Activated CD4-positive, CD25-positive, alpha-beta regulatory T cell treated with anti-CD3 and anti-CD28 coated beads, Interleukin-2, amount 50 U/mL, for 16 hours (primary cell): Measurements from ENCODE around the gene FBXL17.
"Not testable (repeated sequence)": the region's sequence is repeated elsewhere in the genome, so short reads cannot be mapped to it uniquely, and the experiment has no call there.

Experiments used
- DNase-seq: peaks from one replicate; pipeline ENCODE4 v3.0.0-alpha.2; 2020; ENCODE audit warnings: low read depth, low spot score

The FBXL17 gene

DNA sequence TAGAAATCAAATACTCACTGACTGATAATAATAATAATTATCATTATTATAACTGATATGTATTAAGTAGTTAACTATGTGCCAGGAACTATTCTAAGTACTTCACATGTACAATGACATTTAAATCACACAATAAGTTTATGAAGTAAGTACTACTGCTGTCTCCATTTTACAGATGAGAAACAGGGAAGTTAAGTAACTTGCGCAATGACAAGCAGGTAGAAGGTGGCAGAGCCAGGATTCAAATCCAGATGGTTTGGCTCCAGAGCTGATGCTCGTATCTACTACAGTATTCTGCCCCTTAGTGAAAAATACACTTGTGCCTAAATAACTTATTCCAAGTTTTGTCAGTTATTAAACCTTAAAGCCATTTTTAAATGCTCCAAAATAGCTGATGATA lies 217.3 kb downstream of the FBXL17 start:
- no peak for DNase-seq

DNA sequence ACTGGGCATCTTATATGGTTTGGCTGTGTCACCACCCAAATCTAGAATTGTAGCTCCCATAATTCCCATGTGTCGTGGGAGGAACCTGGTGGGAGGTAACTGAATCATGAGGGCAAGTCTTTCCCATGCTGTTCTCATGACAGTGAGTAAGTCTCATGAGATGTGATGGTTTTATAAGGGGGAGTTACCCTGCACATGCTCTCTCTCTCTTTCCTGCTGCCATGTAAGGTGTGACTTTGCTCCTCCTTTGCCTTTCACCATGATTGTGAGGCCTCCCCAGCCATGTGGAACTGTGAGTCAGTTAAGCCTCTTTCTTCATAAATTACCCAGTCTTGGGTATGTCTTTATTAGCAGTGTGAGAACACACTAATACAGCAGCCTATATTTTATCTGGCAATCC lies 229.0 kb downstream of the FBXL17 start:
- DNase-seq = not testable (repeated sequence)

DNA sequence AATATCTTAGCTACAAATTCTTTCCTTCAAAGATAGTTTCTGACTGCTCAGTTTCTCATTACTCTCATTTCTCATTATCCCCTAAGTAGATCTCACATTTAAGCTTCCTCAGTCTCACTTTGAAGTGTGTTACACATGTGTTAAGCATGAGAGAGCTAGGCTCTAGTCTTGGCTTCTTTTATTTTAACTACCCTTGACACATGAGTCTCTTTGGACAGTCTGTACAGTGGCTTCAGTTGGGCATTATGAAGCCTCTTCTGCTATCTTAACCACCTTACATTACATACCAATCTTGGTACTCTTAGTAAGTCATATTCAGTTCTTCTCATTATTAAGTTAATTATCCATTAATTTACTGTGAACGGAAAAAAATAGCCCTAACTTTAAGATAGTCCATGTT lies 232.5 kb downstream of the FBXL17 start:
- DNase-seq = no peak

DNA sequence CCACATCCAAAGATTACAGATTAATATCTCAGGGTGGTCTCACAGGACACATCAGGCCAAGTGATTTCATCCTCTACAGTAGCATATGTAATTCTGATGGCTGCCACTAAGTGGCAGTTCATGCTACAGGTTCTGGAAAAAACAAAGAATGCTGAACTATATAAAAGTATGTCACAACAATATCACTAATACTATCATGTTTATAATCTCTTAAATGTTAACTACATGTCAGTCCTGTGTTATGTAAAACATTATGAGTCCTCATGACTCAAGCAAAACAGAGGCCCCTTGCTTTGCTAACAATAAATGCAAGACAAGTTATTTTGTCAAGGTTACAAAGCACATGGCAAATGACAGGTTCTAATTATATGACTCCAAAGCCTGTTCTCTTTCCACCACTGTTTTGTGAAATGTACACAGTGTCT lies 233.2 kb downstream of the FBXL17 start:
- DNase-seq = no peak

DNA sequence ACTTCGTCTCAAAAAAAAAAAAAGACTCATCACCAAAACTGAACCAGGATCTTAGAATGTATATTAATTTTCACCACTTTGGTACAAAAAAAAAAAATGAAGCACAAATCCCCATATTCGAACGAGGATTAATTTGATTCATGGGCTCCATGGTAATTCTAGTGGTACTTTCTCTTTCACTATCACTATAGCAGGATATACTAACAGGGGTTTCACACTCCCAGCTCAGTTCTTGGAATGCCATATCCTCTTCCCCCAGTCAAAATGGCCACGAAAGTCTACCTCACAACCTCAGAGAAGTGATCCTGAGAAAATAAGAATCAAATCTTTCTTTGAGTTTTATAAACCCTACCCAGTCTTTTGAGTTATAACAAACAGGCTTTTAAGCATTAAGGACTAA lies 235.7 kb downstream of the FBXL17 start:
- no peak for DNase-seq

DNA sequence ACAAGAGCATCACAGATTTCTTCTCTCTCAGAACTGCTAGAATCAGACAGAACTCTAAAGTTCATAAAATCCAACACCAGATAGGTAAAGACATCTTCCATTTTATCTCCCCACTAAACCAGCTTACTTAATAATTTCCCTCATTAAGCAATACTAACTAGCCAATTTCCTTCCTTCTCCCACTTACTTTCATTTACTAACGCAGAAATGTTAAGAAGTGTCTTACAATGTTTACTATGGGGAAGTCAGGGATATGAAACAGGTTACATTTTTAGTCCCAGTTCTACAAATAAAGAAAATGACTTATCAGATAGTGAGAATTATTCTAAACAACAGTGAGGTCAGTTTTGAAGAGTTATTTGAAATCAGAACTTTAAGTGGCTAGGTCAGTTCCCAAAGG lies 236.5 kb downstream of the FBXL17 start:
- DNase-seq = no peak

DNA sequence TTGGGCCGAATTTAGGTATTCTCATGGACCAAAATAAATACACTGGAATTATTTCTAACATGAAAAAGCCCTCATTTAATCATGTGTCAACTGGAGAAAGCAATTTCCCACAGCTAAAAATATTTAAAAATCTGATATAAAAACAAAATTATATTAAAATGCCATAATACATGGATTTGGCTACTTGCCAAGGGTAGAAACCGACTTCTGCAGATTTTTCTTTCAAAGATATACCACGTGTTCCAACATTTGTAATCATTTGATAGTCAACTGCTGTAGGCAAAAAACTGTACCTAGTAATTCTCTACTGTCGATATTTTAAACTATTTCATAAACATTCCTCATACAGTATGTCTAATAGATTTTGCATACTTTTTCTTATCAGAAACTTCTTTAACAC lies 237.6 kb downstream of the FBXL17 start:
- DNase-seq = no peak

DNA sequence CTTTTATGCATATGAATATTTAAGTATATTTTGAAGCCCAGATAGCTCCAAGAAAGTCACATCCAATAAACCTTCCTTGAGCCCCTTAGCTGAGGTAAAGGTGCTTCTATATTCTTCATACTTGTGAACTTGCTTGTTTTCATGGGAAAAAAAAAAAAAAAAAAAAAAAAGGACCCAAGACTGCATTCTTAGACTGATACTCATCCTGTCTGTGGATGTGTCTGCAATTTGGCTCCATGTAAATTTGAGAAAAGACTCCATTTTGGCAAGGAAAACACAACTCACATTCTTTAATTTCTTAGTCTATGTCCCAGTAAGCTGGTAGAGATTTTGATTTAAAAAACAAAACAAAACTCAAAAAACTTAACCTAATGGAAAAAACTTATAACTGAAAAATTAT lies 238.3 kb downstream of the FBXL17 start:
- no peak for DNase-seq

DNA sequence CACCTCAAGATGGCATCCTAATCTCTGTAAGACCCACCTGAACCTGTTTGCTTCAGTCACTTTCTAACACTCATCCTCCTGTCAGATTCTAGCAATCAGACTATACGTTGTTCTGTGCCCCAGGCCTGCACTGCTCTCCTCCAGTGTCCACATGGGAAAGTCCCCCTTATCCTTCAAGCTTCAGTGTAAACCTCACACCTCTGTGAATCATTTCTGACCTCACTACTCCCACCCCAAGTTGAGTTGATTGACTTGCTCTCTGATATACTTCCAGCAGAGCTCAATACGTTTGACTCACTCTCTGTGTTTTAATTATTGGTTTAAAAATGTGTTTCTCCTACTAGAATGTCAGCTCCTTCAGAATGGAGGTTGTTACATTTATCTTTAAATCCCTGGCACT lies 240.2 kb downstream of the FBXL17 start:
- no peak for DNase-seq

DNA sequence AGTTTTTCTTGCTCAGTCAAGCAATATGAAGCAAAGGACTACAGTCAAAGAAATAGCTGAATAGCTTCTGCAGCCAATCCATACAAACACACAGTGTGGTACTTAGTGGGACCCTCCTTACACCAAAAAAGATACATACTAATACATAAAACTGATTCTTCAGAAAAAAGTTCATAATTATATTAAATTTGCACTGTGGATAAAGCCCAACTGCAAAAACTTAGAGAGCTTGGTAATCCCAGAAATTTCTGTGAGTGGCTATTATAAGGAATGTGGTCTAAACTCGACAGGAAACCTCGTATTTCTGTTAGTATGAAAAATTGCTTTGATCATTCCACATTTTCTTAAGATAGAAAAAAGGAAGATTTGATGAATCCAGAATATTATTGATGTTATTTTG lies 245.4 kb downstream of the FBXL17 start:
- DNase-seq = no peak

DNA sequence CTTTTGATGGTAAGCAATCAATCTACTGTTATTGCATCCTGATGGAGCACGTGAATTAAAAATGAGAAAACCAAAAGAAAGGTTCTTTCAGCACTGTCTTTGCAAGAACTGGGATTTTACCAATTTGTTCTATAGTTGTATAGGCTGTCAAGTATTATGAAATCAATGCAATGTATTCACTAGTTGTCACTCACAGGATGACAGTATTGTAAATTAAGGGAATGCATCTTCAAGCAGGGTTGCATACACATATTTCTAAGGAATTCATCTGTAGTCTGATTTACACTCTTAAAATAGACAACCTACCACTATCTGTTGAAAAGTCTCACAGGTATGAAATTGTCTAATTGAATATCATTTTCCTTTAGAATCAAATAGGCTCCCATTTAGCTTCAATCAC lies 252.8 kb downstream of the FBXL17 start:
- no peak for DNase-seq

DNA sequence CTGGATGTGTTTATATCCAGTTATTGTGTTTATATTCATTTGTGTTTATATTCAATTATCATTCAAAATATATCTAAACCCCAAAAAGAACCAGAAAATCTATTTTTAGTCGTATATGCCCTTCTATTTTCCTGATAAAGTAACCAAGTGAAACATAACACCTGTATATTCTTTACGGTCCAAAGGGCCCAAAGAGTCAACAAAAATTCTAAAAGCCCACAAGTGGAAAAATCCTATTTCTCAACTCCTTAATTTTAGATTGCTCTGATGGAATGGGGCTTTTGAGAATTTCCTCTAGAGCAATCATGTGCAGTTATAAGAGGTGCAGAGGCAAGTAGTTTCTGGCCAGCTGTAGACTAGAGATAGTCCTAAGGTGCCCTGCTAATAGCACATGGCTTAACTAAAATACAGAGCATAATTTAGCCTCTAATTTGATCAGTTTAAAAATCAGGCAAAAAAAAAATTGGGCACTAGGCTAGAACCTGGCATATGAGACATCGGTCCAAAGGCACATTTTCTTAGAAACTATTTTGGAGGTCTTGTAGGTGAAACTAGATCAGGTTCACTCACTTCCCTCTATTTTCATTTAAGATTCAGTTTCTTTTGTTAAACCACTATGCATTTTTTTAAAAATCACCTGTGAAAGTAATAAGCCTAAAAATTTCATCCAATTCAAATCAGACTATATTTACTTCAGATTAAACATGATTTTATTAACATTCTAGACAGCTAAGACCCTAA lies 256.0 kb downstream of the FBXL17 start:
- DNase-seq = no peak

DNA sequence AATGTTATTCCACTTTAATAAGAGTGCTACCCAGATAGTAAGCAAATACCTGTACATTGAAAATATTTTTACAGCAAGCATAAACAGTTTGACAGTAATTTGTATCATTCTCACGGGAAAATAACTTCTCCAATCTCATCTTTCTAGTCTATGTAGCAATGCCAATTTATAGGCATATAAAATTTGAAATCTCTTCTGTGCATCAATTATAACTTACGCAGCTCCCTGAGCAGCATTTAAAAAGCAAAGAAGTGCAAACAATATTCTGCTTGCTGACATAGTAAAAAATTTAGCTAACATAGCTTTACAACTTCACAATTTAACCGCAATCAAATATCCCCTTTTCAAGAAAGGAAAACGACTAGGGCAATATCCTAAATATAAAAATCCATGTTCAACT lies 257.3 kb downstream of the FBXL17 start:
- DNase-seq = no peak

DNA sequence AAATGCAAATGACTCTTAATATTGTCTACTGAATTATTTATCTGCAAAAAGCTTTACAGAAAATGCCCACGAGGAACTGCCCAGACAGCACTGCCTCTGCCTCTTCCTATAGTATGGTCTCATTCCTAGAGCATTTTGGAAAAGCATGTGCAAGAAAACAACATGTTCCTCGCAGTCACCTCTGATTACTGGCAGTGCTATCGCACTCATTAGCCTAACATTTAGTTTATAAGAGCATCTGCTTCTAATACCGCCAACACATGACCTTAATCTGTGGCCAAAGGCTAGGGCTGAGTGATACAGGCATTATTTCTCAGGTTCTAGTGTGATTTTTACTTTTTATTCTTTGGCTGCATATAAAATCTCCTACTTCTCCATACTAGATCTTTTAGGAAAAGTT lies 259.2 kb downstream of the FBXL17 start:
- no peak for DNase-seq

DNA sequence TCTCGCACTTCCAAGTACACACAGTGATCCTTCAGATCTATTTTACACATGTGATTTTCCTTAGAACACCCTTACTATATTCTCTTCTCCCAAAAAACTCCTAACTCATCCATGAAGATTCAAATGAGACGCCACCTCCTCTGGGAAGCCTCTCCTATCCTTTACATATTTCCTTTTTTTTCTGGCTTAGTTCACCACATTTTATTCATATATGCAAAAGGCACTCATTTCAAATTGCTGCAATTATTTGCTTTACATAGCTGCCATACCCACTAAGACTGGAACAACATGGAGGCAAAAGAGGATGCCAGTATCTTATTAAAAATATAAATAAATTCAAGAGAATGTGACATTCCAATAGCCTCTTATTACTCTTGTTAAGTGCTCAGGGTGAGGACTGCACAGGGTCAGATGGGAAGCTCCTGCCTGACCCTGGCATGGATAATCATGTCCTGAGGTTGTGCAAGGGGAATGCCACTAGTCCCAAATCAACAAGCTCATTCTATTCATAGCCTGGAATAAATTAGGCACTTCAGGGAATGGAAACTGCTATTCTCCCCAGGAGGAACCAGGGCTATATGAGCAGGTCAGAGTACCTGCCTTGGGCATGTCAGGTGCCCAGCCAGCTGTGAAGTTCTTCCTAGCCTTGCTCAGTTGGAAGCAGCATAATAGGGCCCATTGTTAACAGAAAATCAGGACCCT lies 262.9 kb downstream of the FBXL17 start:
- no peak for DNase-seq

DNA sequence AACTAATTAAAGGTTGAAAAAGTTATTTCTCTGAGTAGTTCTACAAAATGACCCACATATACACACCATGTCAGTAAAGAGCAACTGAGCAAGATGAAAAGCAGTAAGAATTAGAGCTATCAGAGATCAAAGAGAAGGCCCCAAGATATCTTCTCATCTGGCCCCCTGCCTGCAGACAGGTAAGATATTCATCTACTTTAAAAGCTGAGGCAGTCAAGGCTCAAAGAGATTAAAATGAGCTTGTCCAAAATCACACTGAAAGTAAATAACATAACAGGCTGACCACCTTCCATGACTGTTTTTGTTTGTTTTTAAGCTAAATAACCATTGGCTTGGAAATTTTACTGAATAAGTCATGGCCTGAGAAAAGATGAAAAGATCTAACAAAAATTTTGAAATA lies 266.2 kb downstream of the FBXL17 start:
- DNase-seq = no peak

DNA sequence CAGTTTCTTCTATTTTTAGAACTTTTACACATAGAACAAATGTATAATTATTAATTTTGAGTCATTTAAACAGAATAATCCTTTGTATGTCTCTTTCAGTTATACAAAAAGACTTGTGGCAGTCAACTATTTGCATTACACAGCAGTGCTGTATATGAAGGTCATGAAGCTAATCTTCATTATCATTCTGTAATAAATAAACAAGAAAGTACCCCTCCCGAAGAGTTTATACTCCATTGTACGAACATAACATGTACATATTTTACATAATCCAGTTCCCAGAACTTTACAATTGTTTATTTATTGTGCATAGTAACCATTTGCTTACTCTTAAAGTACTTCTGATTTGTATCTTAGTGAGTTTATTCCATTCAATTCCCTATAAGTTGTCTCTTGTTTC lies 267.9 kb downstream of the FBXL17 start:
- DNase-seq = no peak

DNA sequence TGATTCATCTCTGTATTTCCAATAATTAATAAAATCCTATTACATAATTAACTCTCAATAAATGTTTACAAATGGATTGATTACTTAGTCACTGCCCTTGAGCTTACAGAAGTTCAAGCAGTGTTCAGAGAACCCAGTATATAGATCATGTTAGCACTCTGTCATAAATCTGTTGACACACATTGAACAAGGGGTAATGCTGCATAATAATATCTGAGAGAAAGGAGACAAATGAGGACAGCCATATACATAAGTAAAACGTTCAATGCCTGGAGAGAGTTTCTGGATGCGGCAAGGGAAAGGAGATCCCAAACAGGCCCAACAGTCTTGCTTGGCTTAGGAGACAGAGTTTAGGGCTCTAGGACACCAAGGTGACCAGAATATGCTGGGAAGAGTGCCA lies 270.2 kb downstream of the FBXL17 start:
- DNase-seq = no peak

DNA sequence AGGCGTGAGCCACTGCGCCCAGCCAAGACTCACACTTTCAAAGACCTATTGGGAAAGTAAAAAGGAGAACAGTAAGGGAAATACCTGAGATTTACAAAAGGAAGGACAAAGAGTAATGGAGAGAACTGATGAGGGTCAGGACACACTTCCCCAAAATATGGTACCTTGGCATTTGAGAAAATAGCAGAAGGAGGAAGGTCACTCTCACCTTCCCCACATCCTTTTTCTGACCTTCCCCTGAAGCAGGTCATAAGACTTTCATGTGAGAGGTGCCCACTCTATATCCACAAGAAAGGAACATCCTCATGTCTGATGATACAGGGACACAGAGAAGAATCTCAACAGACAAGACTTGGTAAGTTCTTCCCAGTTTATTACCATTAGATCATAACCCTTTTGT lies 272.8 kb downstream of the FBXL17 start:
- no peak for DNase-seq

DNA sequence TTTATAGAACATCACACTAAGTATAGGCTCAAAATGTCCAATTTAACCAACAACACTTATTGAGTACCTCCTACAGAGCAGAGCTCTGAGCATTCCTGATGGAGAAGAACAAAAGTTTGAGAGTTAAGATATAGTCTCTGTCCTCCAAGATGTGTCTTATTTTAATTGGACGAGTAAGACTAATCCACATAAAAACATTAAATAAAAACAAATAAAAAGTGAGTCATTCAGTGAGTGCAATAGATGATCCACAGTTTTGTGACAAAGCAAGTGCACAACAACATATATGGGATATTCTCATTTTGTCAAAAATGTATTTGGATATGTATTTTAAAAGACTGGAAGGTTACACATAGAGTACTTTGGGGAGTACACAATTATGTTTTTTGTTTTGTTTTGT lies 277.4 kb downstream of the FBXL17 start:
- DNase-seq = no peak

DNA sequence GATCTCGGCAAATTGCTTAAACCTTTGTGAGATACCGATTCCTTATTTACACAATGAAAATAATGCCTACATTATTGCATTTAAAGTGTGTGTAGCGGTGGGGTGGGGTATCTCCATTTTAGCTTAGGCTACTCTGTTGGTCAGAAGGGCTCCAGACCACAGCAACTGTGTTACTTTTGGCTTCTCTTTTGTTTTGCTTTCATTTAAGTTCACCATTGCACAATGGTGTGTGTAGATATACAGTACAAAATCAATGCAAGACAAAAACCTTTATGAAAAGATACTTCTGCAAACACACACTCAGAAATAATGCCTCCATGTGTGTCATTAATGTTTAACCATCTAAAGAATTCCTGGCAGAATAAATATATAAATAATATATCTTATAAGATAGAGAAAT lies 279.4 kb downstream of the FBXL17 start:
- DNase-seq = no peak

DNA sequence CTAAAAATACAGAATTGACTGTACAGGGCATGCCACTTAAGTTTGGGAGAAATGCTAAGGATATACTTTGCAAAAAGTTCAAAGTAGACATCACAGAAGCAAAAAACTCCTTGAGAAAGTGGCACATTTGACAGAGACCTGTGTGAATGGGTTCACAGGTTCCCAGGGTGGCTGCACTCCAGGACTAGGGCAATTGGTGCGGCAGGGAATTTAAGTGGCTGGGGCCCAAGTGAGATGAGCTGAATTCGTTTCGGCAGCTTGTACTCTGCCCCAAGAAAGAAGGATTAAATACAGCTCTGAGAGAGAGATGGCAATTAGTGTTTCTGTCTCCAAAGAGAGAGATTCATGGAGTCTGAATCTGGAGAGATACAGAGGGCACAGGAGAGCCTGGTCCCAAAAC lies 280.1 kb downstream of the FBXL17 start:
- DNase-seq = no peak

DNA sequence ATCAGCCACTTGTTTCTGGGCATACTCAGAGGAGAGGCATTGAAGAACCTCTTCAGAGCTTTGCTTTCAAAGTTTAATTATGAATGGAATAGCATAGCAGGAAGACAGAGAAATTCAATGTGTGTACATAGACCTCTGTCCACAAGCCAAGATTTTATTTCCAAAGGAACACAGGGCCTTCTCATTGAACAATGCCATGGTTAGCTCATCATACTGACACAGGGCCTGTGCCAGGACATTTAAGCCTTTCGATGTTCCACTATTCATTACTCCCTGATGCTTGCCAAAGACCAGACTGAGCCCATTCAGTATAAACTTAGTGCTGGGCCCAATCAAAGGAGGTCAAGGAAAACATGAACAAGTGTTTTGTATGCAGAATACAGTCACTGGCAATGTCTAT lies 280.8 kb downstream of the FBXL17 start:
- no peak for DNase-seq

DNA sequence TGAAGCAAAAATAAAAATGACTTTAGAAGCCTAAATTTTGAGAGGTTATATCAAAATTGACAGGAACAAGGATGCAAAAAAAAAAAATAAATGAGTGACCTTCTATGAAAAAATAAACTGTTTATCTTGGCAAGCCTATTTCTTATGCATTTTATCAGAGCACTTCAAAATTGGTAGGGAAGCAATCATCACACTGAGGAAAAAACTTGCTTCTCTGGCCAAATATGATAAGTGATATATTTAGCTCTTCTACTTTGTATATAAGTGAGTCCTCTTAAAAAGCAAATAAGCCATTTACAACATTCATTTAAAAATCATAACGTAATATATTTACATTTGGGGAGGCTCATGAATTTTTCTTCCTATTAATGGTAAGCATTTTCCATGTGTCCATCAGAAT lies 287.1 kb downstream of the FBXL17 start:
- no peak for DNase-seq
